GM21619 (cell line): Measurements from ENCODE around the gene DDRGK1.
"Not testable (repeated sequence)": the region's sequence is repeated elsewhere in the genome, so short reads cannot be mapped to it uniquely, and the experiment has no call there.

Source experiments
- ATAC-seq: cut with Tn5 transposase; IDR thresholded peaks from one replicate; pipeline ENCODE4 v1.9.1; 2021; ENCODE audit not compliant: unreplicated experiment

The DDRGK1 gene

DNA sequence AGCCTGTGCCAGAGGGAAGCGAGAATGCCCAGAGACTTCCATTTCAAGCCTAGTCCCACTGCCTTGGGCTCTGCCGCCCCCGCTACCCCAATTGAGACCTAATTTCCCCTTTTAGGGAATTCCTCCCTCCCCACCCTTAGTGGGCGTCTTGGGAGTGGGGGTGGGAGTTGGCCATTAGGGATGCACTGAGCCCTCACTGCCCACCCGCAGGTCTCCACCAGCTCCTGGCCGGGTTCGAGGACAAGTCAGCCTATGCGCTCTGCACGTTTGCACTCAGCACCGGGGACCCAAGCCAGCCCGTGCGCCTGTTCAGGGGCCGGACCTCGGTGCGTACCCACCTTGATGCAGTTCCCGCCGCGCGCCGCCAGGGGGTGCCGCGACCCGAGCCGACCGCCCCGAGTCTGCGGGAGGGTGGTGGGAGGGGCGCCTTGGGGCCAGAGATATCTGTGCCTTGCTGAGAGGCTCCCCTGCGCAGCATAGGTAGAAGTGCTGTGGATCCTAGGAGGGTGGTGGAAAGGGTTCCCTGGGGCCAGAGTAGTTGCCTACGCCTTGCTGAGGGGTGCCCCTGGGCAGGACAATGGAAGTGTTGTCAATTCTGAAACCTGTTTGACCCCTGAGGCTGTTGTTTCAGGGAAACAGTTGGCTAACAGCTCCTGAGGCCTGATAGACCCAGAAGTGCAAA is 14.0 kb upstream of the DDRGK1 start:
- no peak for ATAC-seq

DNA sequence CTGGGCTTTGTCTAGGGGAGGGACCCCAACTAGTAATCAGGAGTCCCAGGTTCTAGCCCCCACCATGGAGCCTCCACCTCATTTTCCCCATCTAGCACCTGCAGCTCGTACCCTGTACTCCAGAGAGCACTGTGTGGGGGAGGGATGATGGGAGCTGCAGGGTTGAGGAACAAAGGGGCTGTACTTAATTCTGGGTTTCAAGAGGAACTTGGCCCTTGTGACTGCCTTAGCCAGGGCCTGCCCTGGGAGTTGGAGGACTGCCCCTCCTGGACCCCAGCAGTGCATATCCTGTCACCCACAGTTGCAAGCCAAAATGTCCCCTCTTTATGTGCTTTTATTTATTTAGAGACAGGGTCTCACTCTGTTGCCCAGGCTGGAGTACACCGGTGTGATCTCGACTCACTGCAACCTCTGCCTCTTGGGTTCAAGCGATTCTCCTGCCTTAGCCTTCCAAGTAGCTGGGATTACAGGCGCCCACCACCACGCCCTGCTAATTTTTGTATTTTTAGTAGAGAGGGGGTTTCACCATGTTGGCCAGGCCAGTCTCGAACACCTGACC is 11.0 kb upstream of the DDRGK1 start:
- ATAC-seq, result not testable (repeated sequence)

DNA sequence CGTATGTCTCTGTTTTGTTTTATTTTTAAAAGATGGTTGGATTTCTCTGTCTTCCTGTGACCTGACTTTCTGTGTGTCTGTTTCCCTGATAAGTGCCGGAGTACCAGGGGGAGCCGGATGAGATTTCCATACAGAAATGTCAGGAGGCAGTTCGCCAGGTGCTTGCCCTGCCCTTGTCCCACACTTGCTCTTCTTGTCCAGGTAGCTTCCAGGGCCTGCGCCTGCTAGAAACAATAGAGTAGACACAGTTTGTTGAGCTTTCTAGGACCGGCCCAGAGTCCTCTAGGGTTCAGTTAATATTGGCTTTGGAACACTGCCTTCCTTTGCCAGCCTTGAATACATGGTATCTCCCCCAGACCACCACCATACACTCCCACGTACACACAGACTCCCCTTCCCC is 8.7 kb upstream of the DDRGK1 start:
- no peak for ATAC-seq

DNA sequence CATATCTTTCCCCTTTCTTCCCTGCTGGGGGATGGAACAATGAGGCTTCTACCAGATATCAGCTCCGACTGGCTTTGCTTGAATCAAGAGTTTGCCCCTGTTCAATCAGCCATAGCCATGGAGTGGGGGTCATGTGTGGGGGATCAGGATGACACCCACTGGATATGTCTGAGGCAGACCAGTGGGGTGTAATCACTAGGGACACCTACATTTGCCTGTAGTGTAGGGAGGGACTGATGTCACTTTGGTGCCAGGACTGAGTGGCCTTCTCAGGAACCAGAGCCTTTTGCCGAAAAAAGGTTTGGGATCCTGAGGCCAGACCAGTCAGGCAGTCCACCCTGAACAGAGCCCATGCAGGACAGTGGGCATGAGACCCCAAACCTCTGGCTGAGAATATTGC is 5.9 kb upstream of the DDRGK1 start:
- ATAC-seq, result no peak

DNA sequence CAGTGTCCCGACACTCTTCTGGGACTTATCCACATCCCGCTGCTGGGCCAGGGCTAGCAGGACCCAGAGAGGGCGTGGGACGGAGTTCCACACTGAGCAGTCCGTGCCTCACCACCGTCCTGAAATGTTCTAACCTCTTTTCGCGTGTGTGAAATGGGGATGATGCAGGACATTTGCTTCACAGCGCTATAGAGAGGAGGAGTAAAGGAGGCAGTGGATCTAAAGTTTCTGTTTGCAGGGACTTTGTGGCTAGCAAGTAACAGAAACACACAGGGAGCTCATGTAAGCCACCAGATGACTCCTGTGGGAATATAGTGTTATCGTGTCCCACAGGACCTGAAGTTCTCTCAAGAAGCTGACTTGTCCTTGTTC is 5.5 kb upstream of the DDRGK1 start:
- no peak for ATAC-seq

DNA sequence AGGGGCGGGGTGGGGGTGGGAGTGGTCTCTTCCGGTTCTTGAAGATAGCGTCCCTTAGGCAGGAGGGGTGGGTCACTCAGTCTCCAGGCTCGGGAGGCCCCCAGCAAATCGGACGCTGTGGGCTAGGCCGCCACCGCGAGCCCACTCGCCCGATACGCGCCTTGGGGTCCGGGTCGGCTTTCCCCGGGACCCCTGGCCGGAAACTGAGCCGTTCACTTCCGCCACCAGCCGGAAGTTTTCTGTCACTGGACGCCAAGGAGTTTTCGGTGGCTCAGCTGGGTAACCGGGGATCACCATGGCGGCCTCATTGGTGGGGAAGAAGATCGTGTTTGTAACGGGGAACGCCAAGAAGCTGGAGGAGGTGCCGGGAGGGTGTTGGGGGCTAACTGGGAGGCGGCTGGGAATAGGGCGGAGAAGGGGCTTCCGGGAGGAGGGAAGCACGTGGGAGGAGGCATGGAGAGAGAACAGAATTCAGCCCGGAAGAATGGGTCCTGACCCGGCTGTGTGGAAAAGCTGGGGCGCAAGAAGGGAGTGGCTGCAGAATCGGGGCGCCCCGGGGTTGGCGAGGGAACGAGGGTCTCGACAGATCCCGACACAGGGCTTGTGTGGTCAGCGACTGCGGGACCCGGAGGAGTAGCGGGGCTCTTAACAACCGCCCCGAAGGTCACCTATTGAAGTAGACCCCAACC is 4.9 kb upstream of the DDRGK1 start, which contains the start of gene ITPA:
Gene ITPA (plus strand): TSS at position 242 of the 689 bp plus-strand sequence. CDS start 54 bp downstream, at position 296.
- ATAC-seq, result no peak

DNA sequence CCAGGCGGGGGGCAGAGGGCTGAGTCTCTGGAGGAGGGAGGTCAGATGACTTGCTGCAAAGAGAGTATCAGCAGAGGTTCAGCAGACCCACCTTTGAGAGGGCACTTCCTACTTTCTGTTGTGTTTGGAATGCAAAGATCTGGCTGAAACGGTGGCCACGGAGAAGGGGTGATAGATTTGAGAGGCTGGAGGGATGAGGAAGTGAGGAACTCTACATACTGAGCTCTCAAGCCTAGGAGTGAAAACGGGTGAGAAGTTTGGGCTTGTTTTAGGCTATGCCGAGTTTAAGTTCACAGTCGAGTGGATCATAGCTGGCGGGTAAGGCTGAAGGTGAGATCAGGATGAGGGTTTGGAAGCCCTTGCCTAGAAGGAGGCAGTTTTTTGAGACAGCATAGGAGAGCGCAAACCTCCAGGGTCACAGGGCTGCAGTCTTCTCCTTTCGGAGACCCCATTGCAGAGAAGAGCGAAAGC is 4.3 kb upstream of the DDRGK1 start:
- no peak for ATAC-seq

DNA sequence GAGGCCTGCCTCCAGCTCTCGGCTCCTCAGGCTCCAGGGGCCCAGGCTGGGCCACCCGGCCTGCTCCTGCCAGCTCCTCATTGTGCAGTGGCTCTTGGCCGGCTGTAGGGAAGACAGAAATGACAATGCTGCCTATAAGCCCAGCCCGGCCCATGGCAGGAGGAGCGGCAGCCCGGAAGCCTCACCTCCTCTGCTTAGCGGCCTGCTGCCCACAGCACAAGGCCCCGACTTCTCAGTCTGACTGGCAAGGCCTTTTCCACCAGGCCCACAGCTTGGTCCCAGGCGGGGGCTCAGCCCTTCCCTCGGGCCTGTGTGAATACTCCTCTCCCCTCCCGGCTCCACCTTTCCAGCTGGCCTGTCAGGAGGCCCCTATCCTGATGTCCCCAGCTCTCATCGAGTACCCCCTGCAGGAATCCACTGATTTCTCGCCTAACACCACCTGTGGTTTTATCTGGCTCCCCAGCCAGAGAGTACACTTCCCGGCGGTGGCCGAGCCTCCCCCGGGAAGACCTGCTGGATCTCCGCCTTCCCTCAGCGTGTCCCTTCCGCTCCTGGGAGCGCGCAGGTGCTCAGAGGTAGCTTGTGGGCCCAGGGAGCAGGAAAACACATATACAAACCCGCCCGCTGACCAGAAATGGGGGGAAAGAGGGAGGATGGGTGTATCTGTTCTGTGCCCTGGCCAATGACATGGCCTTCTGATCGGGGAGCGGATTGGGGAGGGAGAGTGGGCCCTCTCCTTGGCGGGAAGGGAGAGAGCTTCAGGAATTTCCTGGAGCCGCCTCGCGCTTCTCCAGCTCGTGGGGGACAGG is 963 bp downstream of the DDRGK1 start:
- peak; percentile 24 for ATAC-seq

DNA sequence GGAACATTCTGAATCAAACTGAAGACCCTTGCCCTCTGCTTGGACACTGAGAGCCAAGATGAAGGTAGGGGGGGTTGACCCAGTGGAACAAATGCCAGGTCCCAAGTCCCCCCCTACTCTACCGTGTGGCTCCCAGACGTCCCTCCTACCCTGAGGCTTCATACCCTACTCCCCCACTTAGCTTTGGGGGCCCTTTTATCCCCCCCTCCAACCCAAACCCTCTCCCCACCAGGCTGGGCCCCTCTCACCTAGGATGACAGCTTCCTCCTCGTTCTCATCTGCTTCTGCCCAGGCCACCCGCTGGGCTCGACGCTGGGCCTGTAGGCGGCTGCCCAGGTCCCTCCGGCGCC is 1.5 kb downstream of the DDRGK1 start:
- ATAC-seq, result no peak

DNA sequence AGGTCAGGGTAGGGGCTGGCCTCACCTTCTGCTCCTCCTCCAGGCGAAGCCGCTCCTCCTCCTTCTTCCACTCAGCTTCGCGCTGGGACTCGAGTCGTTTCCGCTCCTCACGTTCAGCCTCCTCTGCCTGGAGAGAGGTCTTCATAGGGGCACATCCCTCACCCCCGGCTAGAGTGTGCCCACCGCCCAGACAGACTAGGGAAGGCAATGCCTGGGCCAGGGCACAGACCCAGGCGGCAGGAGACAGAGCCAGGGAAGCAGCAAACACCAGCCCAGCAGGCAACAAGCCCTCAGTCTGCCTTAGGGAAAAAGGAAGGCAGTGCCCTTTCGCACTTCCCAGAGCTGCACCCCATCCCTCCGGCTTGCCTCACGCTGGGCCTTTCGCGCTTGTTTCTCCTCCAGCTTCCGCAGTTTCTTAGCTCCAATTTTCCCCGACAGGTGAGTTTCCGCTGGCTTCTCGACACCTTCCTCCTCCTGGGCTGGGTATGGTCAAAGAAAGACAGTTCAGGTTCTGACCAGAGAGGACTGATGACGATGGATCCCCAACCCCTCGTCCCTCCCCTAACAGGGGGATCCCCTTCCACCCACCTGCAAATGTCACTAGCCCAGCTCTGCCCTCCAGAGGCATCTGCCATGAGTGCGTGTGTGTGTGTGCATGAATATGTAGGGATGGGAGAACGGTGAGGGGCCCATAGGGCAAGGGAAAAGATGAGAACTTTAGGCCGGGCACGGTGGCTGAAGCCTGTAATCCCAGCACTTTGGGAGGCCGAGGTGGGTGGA is 4.3 kb downstream of the DDRGK1 start:
- no peak for ATAC-seq

DNA sequence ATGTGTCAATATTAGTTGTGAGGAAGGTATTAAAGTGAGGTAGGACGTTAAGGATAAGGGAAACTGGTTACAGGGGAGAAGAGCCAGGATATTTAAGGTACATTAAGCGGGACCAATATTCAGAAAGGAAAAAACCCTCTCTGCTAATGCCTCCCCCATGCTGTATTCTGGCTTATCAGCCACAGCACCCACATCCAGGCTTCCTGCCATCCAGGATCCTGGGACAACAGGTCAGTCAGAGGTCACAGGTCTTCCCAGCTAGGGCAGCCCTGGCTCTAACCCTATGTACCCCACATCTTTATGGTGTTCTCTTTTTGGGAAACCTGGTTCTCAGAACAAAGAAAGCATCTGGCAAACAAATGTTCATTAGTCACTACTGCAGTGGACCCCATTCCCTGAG is 5.3 kb downstream of the DDRGK1 start:
- no peak for ATAC-seq

DNA sequence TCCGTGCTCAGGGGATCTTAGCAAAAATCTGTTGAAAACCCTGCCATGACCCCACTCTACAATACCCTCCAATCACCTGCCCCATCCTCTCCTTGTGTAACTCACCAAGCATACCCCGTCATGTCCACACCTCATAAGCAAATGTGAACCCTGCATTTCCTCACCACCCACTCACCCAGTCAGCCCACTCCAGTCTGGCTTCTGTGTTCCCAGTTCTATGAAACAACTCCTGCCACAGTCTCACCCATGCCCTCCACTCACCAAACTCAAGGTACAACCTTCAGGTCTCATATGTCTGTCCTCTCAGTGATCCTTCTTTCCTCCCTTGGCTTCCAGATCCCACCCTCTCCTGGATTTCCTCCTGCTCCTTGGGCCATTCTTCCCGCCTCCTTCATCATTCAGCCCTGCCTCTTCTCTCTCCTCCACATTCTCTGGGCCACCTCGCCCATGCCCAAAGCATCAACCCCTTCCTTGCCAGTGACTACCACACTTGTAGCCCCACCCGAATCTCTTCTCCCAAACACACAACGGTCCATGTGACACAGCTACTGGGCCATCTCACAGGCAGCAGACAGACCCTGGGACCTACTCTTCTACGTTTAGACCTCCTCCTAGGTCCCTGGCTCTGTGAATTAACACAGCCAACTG is 8.8 kb downstream of the DDRGK1 start:
- ATAC-seq, result no peak

DNA sequence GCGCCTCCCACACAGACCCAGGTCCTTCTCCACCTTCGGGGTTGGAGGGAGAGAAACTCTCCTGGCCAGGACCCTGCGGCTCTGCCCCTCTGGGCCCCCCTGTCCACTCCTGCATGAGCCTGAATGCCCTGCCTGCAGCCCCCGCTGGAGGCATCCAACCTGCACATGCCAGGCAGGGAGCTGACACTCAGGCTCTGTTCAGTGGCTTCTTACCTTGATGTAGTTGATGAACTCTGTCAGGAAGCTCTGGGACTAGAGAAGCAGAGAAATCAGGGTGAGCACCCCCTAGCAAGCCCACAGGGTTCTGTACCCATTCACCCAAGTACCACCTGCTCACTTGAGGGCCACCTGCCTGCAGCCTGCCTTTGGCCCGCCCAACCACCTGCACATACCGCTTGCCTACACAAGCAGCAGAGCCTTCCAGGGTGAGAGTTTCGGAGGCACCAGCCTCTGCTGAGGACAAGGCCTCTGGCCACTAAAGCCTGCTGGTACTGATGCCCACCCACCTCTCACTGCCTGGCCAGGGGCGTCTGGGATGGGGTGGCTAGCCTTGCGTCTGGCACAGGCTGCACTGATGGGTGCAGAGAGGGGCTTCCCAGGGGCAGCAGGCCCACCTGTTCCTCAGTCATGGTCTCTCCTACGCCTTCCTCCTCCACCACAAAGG is 9.7 kb downstream of the DDRGK1 start:
- ATAC-seq, result no peak

DNA sequence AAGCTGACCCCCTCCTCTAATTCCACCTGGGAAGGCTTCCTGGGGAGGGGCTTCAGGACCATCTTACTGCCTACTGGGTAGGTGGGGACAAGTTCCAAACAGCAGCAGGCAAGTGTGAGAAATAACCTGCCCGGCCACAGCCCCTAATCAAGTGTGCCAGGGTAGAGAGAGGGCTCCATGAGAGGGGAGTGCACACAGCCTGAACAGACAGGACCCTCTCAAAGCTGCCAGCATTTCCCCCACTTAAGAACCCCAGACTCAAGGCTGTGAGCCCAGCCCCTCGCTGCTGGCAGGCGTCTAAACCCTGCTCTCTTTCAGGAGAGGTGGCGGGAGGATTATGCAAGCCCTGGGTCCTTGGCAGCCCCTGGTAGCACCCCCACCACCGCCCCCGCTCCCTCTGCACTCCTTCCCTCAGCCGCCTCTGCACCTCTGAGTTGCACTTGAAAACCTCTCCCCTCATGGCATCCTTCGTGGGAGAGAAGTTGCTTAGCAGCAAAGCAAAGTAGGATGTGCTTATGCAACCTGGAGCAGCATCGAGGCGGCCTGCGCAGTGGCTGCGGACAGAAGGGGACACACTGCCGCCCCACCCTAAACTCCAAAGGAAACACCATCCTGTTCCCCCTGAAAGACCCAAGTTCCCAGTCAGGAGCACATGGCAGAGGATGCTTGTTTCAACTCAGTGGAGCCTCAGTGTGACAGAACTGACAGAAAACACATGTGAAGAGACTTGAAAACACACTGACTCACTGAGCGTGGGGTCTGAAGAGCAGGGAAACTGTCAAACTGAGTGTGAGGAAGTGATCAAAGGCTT is 10.5 kb downstream of the DDRGK1 start:
- no peak for ATAC-seq

DNA sequence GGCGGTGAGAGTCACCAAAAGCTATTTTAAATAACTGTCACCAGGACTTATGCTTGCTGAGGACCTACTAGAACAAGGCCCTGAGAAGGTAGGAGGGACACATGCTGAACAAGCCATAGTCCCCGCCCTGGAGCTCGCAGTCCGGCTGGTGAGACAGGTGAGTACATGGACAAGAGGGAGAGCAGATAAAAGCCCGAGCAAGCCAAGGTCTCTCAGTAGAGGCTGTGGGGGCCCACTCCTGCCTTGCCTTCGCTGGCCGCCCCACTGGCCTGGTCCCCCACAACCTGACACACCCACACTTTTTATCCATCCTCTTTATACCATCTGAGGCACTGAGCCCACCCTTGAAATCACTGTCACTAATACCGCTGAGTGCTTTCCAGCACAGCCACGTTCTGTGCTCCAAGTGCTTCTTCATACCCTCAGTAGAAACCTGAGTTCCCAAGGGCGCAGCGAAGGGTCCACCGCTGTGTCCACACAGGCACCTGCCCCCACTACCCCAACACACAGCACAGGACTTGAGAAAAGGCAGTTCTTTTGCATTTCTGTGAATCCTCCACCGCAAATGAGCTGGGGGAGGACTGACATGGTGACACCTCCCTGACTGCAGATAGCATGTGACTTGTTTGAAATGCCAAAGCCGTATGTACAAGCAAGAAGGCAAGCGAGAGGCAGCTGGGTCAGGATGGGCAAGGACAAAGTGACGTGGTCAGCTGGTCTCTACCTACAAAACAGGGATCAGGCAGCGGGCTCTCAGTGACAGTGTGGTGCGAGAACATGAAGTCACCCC is 12.1 kb downstream of the DDRGK1 start:
- no peak for ATAC-seq

DNA sequence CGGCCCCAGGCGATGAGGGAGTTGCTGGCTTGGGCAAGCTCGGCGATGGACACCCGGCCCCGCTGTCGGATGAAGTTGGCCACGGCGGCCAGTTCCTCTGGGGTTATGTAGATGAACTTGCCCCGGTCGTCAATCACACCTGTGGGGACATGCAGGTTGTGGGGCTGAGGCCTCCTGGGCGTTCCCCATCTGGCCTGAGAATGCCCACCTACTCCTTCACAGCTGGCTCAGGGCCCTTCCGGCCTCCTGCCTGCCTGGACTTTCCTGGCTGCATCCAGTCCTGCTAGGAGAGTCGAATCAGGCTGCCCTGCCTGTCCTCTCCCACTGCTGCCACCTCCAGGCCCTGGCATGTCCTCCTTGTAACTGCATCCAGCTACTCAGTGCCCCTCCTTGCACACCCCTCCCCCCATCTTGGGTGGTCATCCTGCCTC is 13.8 kb downstream of the DDRGK1 start:
- ATAC-seq, result no peak

DNA sequence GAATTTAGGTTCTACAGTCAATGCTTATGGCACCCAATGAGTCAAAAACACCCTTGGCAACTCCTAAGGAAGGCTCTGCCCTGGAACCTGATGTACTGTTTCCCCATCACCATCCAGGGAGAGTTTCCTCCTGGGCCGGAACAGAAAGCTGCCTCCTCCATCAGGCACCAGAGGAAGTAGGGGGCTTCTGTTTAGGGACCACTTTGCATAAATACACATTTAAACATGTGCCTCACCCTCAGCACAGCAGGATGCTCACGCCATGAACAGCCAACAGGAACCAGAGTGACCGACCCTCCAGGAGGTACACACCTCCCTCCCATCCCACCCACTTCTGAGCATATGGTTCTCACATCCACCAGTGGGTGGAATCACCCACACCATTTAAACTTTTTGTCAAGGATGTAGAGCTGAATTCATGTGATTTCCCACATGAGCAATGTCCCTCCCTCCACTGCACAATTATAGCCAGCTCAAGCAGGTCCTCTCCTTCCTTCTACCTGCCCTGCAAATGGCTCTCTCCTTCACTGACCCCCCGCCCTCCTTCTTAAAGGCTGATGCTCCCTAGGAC is 14.8 kb downstream of the DDRGK1 start:
- no peak for ATAC-seq
